ENCODE data around the gene LRP5.

- TF ChIP-seq CTCF (IDR thresholded peaks at IDR 0.05; ENCODE audit: low read depth, low read length, poor library complexity, severe bottlenecking) (no peak), EZH2phosphoT487 (IDR thresholded peaks at IDR 0.05; ENCODE audit: borderline replicate concordance, low read length) (no peak)
Measured at GRCh38 chr11:68341557-68342458, 29.4 kb downstream of the LRP5 start.
